Measurements from ENCODE around the gene HES3.

The HES3 gene, protein sequence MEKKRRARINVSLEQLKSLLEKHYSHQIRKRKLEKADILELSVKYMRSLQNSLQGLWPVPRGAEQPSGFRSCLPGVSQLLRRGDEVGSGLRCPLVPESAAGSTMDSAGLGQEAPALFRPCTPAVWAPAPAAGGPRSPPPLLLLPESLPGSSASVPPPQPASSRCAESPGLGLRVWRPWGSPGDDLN

GRCh38 chr1:6243993-6244392, at the start of gene HES3:
Gene HES3, plus strand, starts transcription at chr1:6244179. Its CDS starts 187 bp downstream, at chr1:6244366.
- no peak for FAIRE-seq
- DNase-seq (ENCODE audit: low spot score), result no peak

GRCh38 chr1:6197746-6198427, 46.1 kb upstream of the HES3 start:
- no peak for DNase-seq (ENCODE audit: low spot score)
- no peak for FAIRE-seq

DNA sequence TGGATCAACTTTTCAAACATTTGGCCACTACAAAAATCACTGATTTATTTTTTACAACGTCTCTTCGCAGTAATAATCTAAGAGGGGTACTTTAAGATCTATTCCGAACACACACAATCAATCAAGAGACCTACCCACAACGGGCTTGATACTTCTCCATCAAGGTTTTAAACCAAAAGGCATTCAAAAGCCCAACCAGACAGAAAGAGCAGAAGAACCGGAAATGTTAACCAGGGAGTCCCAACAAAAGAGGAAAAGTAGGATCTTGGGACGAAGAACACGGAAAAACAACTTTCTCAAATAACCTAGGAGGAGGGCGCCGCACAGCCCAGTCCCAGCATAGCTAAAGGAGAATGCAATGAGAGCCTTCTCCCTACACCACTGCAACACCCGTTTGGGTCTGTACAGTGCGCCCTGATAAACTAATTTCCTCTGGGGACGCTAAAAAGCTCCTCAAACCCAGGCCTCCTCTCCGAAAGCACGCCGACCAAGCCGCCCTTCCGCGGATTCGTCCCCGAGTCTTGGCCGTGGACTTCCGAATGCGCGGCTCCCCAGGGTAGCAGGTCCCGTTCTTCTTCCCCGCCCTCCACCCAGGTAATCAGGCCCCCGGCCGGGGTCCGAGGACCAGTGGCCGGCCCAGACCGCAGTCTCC, 45.2 kb upstream of the HES3 start:
- DNase-seq (ENCODE audit: low spot score) (no peak), FAIRE-seq (no peak)

DNA sequence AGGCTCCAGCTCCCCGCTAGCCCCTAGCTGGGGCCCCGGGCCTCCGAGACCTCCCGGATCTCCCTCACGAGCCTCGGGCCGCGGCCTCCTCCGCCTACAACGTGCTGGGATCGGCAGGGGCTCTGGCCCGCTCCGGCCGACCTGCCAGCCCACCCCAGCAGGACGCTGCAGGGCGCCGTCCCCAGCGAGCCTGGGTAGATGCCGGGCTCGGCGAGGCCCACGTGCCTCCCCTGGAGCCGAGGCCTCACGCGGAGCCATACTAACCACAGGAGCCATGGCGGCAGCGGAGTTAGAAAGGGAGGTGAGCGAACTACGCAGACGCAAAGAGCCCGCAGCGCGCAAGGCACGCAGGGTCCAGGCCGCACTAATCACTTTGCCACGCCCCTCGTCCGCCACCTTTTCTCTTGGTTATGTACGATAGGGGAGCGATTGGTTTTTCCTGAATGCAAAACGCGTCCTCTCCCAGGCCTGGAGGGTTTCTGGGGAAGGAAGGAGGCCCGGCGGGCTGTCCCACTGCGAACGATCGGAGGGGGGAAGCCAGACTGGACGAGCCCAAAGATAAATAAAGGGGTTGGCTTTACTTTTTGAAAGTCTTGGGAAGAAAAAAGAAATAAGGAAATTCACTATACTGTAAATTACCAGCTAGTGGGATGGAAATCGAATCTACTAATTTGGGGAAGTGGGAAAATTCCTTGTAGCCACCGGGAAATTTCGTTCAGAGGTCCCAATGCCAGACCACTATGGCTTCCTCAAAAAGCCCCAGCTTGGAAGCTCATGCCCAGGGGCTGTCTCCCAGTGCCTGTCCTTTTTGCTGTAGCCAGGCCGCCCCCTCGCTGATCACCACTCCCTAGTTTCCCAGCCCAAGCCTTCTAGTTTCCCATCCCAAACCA, 44.4 kb upstream of the HES3 start, which contains the start of gene RPL22:
TSS of gene RPL22 (minus strand) at position 298 of the 890 bp plus-strand sequence. CDS start at position 276, 22 bp downstream.
- DNase-seq (ENCODE audit: low spot score) (peak; percentile 97), FAIRE-seq (peak; percentile 88)

DNA sequence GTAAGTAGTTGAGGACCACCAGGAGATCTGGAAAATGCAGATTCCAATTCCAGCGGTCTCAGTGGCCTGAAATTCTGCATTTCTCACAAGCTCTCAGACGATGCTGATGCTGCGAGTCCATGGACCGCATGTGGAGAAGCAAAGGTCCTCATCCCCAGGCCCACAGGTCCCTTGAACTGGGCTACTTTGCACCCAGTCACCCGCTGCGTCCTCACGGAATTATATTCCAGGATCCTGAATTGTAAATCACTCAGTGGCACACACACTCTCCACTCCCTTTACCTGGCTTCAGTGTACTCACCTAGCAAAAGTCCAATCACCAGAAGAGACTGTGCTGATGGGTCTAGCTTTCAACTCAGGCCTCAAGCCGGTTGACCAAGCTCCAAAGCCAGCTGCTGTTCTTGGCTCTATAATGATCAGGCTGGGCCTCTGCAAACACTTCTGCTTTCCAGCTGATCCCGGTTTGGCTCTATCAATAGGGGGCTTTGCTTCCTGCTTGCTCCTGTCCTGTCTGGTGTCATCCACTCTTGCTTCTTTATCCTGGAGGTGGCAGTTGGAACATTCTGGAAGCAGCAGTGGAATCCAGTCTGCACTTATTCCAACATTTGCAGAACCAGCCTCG, 43.7 kb upstream of the HES3 start:
- DNase-seq (ENCODE audit: low spot score), result no peak
- FAIRE-seq, result no peak

DNA sequence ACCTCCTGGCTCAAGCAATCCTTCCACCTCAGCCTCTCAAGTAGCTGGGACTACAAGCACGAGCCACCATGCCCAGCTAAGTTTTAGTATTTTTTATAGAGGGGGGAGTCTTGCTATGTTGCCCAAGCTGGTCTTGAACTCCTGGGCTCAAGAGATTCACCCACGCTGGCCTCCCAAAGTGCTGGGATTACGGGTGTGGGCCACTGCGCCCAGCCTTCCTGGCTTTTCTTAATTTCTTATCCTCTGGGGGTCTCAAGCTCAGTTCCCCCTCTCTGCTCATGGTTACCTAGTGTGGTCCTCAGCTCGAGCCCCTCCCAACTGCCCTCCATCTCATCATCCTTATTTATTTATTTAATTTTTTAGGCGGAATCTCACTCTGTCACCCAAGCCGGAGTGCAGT, 41.7 kb upstream of the HES3 start:
- no peak for FAIRE-seq
- no peak for DNase-seq (ENCODE audit: low spot score)

DNA sequence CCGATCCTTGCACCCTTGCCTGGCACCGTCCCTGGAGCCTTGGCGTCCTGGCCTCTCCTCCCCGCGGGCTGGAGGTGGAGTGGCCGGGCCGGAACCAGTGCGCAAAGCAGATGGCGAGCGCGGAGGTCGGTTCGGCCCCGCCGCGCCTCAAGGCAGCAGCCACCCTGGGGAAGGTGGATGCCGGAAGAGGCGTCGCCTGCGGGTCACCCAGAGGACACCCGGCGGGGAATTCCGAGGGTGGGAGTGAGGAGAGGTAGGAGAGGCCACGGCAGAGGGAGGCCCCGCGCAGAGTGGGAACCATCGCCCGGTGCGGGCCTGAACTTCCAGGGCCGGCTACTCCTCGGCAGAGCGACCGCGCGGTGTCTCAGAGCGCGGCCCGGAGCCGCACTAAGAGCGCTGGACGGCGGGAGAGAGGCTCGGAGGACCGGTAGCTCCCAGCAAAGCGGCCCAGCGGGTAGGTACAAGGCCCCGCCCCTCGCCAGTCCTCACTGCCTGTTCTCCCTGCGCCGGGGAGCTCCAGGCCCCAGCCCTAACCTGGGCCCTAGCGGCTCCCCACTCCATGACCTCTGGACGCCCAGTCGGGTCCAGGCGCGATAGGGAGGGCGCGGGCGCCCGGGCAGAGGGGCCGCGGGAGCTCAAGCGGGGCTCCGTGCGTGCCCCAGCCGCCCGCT, 38.0 kb upstream of the HES3 start, which contains the start of gene RNF207:
TSS of gene RNF207 (plus strand) at position 271 of the 671 bp plus-strand sequence. CDS start 417 bp downstream, outside the sequence.
- FAIRE-seq, result no peak
- DNase-seq (ENCODE audit: low spot score), result peak; percentile 74

DNA sequence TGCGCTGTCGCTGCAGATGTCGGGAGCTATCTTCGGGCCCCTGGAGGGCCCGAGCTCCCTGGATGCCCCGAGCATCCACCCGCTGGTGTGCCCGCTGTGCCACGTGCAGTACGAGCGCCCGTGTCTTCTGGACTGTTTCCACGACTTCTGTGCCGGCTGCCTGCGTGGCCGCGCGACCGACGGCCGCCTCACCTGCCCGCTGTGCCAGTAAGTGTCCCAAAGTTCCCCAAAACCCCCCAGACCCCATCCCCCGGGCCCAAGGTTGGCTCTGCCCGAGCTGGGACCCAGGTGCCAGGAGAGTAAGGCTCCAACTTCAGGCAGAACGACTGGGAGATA, 37.5 kb upstream of the HES3 start:
- no peak for FAIRE-seq
- no peak for DNase-seq (ENCODE audit: low spot score)

DNA sequence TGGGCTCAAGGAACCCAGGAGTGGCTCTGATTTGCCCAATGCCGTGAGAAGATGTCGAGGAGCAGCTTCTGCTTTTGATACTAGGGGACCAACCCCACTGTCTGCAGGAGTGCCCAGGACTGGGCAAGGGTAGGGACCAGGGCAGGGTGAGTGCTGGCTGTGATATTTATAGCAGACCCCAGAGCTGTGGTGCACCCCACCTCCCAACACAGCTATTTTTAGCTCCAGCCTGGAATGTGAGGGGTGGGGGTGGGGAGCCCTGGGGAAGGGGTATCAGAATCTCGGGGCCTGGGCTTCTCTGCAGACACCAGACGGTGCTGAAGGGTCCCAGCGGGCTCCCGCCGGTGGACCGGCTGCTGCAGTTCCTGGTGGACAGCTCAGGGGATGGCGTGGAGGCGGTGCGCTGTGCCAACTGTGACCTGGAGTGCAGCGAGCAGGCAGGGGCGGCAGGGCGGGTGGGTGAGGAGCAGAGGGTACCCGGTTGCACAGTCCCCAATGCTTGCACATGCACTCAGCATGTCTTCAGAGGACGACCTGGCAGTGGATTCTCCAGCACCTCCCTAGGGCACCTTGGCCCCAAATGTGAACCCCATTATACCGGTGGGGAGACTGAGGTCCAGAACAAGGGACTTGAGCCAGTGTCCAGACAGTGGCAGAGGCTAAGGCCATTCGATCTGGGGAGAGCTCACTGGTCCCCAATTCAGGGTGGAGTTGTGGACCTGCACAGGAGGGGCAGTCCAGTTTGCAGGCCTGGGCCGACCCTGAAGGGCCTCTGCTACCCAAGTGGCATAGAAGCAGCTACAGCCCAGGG, 36.7 kb upstream of the HES3 start:
- FAIRE-seq, result no peak
- DNase-seq (ENCODE audit: low spot score), result no peak

DNA sequence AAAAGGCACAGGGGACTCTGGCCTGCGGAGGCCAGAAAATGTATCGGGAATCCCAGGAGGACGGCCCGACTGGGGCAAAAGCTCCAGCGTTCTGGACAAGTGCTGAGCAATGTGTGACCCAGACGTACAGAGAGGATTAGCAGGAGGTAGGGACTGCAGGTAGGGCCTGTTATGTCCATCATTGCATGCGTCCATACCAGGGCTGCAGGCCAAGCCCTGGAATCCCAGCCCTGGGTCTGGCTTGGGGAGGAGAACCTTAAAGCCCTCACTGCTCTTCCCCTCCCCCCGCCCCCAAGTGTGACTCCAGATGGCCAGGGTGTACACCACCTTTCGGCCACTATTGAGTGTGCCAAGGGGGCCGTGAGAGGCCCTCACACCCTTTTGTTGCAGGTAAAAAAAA, 36.1 kb upstream of the HES3 start:
- DNase-seq (ENCODE audit: low spot score), result no peak
- no peak for FAIRE-seq

DNA sequence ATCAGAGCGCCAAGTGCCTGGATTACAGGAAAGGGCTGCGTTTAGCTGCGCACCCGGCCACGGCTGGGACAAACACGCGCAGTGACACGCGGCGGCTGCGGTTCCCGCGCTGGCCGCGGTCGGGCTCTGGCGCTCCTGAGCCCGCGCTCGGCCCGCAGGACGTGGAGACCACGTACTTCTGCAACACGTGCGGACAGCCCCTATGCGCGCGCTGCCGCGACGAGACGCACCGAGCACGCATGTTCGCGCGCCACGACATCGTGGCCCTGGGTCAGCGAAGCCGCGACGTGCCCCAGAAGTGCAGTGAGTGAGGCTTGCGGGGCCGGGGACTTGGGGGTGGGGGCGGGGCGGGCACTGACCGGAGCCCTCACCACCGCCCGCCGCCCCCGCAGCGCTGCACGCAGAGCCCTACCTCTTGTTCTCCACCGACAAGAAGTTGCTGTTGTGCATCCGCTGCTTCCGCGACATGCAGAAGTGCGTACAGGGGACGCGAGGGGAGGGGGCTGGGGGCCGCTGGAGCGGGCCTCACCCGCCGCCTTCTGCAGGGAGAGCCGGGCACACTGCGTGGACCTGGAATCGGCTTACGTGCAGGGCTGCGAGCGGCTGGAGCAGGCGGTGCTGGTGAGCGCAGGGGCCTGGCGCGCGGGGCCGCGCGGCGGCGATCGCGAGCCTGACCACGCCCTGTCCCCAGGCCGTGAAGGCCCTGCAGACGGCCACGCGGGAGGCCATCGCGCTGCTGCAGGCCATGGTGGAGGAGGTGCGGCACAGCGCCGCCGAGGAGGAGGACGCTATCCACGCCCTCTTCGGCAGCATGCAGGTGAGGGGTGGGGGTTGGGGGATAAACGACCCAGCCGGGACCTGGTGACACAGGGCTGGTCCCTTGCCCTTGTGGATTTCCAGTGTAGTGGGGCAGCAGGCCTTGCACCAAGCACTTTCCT, 35.0 kb upstream of the HES3 start:
- no peak for FAIRE-seq
- DNase-seq (ENCODE audit: low spot score), result no peak

DNA sequence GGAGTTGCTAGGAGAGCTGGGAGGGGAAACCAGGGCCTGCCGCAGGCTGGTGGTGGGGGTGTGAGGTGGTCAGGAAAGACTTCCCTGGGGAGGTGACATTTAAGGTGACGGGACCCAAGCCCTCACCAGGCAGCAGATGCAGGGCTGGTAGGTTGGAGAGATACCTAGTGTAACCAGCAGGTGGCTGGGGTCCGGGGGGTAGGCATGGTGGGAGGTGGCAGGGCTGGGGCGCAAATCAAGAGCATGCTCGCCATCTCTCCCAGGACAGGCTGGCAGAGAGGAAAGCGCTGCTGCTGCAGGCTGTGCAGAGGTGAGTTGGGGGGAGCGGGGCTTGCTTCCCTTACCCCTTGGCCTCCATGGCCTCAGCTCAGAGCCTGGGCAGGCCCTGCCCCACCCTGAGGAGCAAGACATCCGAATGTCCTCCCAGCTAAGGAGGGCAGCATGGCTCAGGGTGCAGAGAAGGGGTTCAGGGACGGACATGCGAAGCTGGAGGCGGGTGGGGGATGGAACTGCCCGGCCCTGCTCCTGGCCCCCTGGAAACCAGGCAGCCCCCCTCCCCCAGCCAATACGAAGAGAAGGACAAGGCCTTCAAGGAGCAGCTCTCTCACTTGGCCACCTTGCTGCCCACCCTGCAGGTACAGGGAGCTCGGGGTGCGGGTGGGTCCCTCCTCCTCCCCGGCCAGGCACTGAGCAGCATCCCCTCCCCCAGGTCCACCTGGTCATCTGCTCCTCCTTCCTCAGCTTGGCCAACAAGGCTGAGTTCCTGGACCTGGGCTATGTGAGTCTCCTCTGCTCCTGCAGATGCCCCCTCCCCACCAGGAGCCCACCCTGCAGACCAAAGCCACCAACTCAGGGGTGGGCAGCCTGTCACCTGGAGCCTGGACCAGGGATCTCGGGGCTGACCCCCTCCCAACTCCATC, 34.1 kb upstream of the HES3 start:
- no peak for FAIRE-seq

GRCh38 chr1:6210591-6211355, 33.2 kb upstream of the HES3 start:
- FAIRE-seq (no peak), DNase-seq (ENCODE audit: low spot score) (no peak)

More for the DNA sequence above, 34.1 kb upstream of the HES3 start:
- no peak for DNase-seq (ENCODE audit: low spot score)

DNA sequence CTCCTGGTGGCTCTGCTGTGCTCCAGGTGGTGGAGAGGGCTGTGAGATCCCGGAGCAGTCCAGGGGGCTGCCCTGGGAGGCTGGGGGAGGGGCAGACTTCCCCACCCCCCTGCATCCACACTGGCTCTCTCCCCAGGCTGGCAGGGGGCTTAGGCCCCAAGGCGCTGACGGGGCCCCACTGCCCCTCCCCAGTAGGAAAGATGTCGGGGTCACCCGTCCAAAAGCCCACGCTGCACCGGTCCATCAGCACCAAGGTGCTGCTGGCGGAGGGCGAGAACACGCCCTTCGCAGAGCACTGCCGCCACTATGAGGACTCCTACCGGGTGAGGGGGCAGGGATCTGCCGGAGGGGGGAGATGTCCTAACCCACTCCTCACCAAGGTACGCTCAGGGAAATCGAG, 32.2 kb upstream of the HES3 start:
- FAIRE-seq (no peak), DNase-seq (ENCODE audit: low spot score) (no peak)

- no peak for DNase-seq (ENCODE audit: low spot score)
- no peak for FAIRE-seq
These were observed 31.6 kb upstream of the HES3 start for GRCh38 chr1:6212193-6212959.

All from RCC 7860 (cell line).